GM18868 (cell line): ENCODE measurements around the gene TIE1.

Source experiments
- ATAC-seq: cut with Tn5 transposase; IDR thresholded peaks from one replicate; pipeline ENCODE4 v1.9.1; 2021; ENCODE audit warnings: mild to moderate bottlenecking, moderate library complexity; ENCODE audit not compliant: unreplicated experiment

The TIE1 gene

GRCh38 chr1:43300378-43301094 is at the start of gene TIE1:
Gene TIE1, plus strand, starts transcription at chr1:43300982. Its CDS starts 90 bp downstream, at chr1:43301072.
- no peak for ATAC-seq

GRCh38 chr1:43251024-43251423 is 49.8 kb upstream of the TIE1 start:
- no peak for ATAC-seq

DNA sequence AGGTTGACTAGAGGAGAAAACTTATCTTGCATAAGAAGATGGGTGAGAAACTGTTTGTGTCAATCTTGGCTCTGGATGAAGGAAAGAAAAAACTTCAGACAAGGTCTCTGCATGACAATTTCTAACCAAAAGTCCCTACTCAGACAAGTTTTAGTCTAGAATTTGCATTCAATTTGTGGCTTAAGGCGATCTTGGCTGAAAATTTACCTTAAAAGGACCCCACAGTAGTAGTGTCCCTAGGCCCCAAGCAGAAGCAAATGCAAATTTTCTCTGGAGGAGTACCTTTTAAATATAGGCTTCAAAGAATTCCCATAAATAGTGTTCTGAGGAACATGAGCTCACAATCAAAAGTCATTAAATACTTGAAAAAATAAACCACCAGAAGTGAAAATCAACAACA is 48.6 kb upstream of the TIE1 start:
- ATAC-seq, result no peak

- ATAC-seq, result no peak
Measured at GRCh38 chr1:43253173-43253572, 47.6 kb upstream of the TIE1 start.

DNA sequence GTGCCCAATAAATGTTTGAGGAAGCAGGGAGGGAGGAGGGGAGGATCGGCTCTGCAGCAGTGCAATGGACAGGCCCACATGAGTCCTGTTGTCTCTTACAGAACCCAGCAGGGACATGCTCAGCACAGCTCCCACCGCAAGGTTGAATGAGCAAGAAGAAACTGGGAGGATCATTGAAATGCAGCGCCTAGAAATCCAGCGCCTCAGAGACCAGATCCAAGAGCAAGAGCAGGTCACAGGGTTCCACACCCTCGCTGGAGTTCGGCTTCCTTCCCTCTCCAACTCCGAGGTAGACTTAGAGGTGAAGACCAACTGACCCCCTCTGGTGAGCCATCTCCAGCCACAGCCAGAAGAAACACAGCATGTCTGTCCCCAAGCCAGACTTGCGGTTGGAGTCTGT is 46.9 kb upstream of the TIE1 start:
- ATAC-seq, result no peak

- no peak for ATAC-seq
Measured at GRCh38 chr1:43255438-43256210, 45.2 kb upstream of the TIE1 start.

DNA sequence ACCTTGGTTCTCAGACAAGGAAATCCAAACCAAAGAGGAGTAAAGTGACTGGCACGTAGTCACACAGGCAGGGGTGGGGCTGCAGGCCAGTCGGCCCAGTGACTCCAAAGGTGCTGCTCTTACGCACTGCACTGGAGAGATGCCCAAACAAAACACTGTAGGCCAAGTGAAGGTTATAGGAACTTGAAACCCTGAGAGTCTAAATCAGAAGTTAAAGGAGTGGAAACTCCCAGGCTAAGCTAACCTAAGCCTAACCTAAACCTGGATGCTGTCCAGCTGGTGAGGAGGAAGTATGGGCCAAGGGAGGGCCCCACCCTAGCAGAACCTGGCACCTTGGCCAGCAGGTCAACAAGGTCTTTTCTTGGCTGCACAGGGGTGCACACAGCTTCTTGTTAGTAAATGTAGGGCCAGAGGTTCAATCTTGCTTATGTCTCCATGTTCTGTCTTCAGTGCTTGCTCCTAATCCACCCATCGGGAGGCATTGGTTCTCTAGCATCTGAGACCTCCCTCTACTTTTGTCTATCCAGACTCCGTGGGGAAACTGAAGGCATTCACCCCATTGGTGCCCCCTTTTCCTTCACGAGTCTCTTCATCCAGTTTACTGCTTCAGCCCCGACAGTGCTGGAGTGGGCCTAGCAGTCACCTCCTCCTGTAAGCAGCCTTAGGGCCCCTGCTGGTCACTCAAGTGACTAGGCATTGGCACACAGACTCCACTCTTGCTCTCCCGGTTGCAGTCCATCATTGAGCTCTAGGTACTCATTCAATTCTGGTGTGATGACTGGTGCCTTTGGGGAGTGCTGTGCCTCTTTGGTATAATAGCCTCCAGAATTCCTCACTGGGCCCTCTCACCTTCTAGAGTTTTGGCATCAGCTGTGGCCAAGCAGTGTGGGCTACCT is 43.9 kb upstream of the TIE1 start:
- ATAC-seq, result no peak

DNA sequence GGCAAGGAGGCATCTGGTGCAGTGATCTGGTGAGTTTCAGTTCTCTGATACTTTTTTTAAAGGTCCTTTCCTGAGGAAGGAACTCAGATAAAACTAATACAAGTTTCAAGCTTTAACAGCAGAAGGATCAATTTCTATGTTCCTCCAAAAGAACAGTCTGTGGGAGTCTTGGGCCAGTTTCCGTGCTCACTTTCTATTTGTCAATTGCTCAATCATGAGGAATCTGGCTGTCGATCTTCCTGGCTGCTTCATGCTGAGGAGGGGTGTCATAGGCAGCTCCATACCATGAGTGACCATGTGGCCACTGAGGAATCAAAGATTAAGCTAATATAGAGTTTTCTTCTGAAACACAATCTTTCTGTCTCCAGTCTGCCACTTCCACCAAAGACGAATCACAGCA is 42.4 kb upstream of the TIE1 start:
- ATAC-seq, result no peak

DNA sequence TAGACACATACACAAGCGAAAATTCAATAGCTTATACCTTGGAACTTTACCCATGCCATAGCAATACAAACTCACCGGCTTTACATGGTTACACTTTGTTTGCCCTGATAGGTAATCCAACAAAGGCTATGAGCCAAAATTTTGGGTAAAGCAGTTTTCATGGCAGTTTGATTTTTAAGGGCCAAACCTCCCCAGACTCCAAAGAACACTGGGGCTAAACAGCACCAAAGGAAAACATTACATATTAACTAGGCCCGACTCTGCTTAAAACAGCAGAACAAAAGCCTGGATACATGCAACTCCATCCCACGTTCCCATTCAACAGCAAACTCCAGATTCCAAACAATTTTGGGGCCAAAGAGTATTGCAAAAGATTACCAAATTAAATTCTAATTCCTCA is 35.4 kb upstream of the TIE1 start:
- ATAC-seq, result no peak

GRCh38 chr1:43266881-43267280 is 33.9 kb upstream of the TIE1 start:
- ATAC-seq, result no peak

DNA sequence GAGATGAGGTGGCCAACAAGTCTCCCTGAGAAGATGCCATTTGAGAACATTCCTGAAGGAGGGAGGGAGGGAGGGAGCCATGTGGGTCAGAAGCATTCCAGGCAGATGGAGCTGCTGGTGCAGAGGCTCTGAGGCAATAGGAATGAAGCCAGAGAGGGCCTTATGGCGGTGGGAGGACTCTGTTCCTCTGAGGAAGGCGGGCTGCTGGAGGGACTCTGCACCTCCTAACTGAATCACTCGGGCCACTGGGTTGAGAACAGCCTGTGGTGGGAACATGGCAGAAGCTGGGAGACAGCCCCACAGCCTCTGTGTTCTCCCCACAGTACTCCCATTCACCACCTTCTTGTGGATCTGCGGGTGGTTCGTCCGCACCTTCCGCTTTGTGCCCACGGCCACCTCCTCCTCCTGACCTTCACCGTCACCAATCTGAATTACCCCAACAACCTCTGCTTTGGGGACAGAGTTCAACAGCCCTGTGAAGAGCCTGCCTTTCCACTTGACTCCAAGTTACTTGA is 33.4 kb upstream of the TIE1 start:
- ATAC-seq, result no peak

DNA sequence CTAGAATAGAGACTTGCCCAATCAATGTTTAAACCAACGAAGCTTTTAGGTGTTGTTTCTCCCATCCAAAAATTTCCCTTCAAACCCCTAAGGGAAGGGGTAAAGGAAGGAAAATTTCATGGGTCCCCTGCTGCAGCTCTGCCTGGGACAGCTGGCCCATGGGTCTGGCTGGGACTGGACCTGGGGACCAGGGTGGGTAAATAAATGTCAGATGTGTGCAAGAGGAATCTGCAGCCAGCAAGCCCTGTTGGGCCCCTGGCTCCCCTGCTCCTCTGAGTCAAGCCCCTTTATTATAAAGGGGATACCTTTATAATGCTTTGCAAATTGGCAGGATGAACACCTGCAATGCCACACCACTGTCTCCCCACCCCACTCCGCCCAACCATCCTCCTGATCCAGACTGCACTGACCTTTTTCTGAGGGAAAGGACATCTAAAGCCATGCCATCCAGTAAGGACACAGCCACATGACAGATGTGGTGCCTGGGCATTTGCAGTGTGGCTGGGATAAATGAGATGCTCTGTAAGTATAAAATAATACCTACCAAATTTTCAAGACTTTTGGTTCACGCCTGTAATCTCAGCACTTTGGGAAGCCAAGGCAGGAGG is 32.9 kb upstream of the TIE1 start:
- no peak for ATAC-seq

- no peak for ATAC-seq
Measured at GRCh38 chr1:43269627-43270375, 31.0 kb upstream of the TIE1 start, which contains the start of gene TMEM125. Gene TMEM125, plus strand, starts transcription at chr1:43269983. Its CDS starts 2,740 bp downstream, at chr1:43272723.

GRCh38 chr1:43270421-43271095 is 30.2 kb upstream of the TIE1 start:
- ATAC-seq, result no peak

GRCh38 chr1:43271186-43272118 is 29.3 kb upstream of the TIE1 start:
- ATAC-seq, result no peak

DNA sequence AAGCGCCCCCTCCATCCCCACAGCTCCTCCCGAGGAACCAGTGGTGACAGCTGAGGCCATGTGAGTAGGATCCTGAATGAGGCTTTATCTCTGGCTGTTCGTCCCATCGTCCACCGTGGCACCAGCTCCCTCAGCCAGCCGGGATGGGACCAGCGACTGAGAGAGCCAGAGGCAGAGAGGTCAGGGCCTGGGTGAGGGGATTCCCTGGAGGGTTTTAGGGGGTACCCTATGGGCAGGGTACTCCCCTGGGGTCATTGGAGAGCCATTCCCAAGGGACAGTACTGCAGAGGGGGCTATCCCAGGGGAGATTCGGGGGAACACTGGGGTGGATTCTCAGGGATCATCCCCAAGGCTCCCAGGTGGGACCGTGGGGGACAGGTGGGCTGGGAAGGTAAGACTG is 28.6 kb upstream of the TIE1 start:
- ATAC-seq, result no peak

GRCh38 chr1:43272576-43273571 is 27.9 kb upstream of the TIE1 start:
- ATAC-seq, result no peak
